RWPE1 (cell line): ENCODE data around the gene POLE.

Source experiments
- CTCF ChIA-PET: fragments of 350-600 bp; sonication (Branson Sonifier 250); formaldehyde crosslinking; extraction: SDS; loops from one replicate; lab custom pipeline; 2021; lab: Yijun Ruan, JAX
- POLR2A ChIA-PET: fragments of 400-600 bp; formaldehyde crosslinking; extraction: SDS; loops from one replicate; lab custom pipeline; 2020; ENCODE audit warnings: antibody characterized with exemption; ENCODE audit not compliant: low non-redundant PET; lab: Yijun Ruan, JAX
- DNase-seq: peaks from one replicate; pipeline ENCODE4 v3.0.0; 2012; ENCODE audit warnings: low spot score
- H3K27ac ChIP-seq: fragments of 450-650 bp; 2 replicates; pipeline ENCODE4 v1.5.1; 2017
- CTCF ChIP-seq: fragments of 450-650 bp; conservative IDR thresholded peaks from 2 replicates; pipeline ENCODE4 v1.5.1; 2017; ENCODE audit warnings: low read depth, mild to moderate bottlenecking

POLE gene

GRCh38 chr12:132724506-132725241 is 37.5 kb upstream of the POLE start:
- H3K27ac ChIP-seq, result peak overlapping the region; percentile 30
- no peak for DNase-seq
- ChIA-PET CTCF (interaction anchor here (0.6 kb wide), 1 partner anchor 44 kb away, joined by 3 read pairs; no protein-coding TSS in a partner anchor), POLR2A (no interaction called here)
- TF ChIP-seq CTCF, result no peak

GRCh38 chr12:132723764-132724140 is 36.6 kb upstream of the POLE start:
- ChIA-PET CTCF (interaction anchor here (0.8 kb wide), 1 partner anchor 19 kb away, joined by 3 read pairs; no protein-coding TSS in a partner anchor), POLR2A (no interaction called here)
- no peak for TF ChIP-seq CTCF
- H3K27ac ChIP-seq, result peak overlapping the region; percentile 52
- no peak for DNase-seq

- H3K27ac ChIP-seq, result peak overlapping the region; percentile 52
- POLR2A ChIA-PET, result no interaction called here
- no peak for TF ChIP-seq CTCF
- CTCF ChIA-PET, result interaction anchor here (0.8 kb wide), 1 partner anchor 19 kb away, joined by 3 read pairs; no protein-coding TSS in a partner anchor
- no peak for DNase-seq
These were observed 36.0 kb upstream of the POLE start for GRCh38 chr12:132723015-132723763.

- peak overlapping the region; percentile 52 for H3K27ac ChIP-seq
- no peak for DNase-seq
- no peak for TF ChIP-seq CTCF
- ChIA-PET CTCF (no interaction called here), POLR2A (no interaction called here)
These were observed 33.6 kb upstream of the POLE start for GRCh38 chr12:132720606-132721345.

GRCh38 chr12:132719954-132720324 is 32.8 kb upstream of the POLE start:
- DNase-seq, result no peak
- ChIA-PET CTCF (no interaction called here), POLR2A (no interaction called here)
- peak overlapping the region; percentile 52 for H3K27ac ChIP-seq
- TF ChIP-seq CTCF, result no peak
